Astrocyte (in vitro differentiated cells and primary cell): Measurements from ENCODE around the gene SCYL3. TPM values are rescaled to one million over a fixed set of nuclear protein-coding genes. Genes with fewer than 3 reads are reported as not detected.

ENCODE experiments used
- DNase-seq: peaks from one replicate; pipeline ENCODE4 v3.0.0-alpha.2; 2010; ENCODE audit warnings: low read depth
- FAIRE-seq: peaks from 2 replicates; lab custom pipeline; 2011; peaks lifted over from hg19 to GRCh38; lab: Jason Lieb, UNC
- H2AFZ ChIP-seq: 2 replicates; pipeline ENCODE4 v1.6.0; 2012; ENCODE audit warnings: low read depth, low read length, inconsistent platforms
- H3K27ac ChIP-seq: 2 replicates; pipeline ENCODE4 v1.5.1; 2011; ENCODE audit warnings: low read depth, low read length, inconsistent platforms
- H3K27me3 ChIP-seq: 2 replicates; pipeline ENCODE4 v1.6.0; 2011; ENCODE audit warnings: low read length, inconsistent platforms; ENCODE audit not compliant: insufficient read depth
- H3K36me3 ChIP-seq: 2 replicates; pipeline ENCODE4 v1.5.1; 2011; ENCODE audit warnings: low read length, inconsistent platforms; ENCODE audit not compliant: insufficient read depth
- H3K4me1 ChIP-seq: 2 replicates; pipeline ENCODE4 v1.5.1; 2011; ENCODE audit warnings: low read length, inconsistent platforms; ENCODE audit not compliant: insufficient read depth
- H3K4me2 ChIP-seq: 2 replicates; pipeline ENCODE4 v1.6.0; 2012; ENCODE audit warnings: low read length, inconsistent platforms
- H3K4me3 ChIP-seq: 2 replicates; pipeline ENCODE4 v1.5.1; 2011; ENCODE audit warnings: low read depth, mild to moderate bottlenecking, low read length, inconsistent platforms; ENCODE audit not compliant: insufficient read depth
- H3K79me2 ChIP-seq: 2 replicates; pipeline ENCODE4 v1.6.0; 2012; ENCODE audit warnings: mild to moderate bottlenecking, low read length, inconsistent platforms; ENCODE audit not compliant: insufficient read depth
- H3K9ac ChIP-seq: 2 replicates; pipeline ENCODE4 v1.6.0; 2012; ENCODE audit warnings: mild to moderate bottlenecking, low read length, inconsistent platforms
- H3K9me3 ChIP-seq: 2 replicates; pipeline ENCODE4 v1.5.1; 2012; ENCODE audit warnings: low read depth, mild to moderate bottlenecking, low read length, inconsistent platforms; ENCODE audit not compliant: insufficient read depth
- H4K20me1 ChIP-seq: 2 replicates; pipeline ENCODE4 v1.6.0; 2012; ENCODE audit warnings: low read length, inconsistent platforms; ENCODE audit not compliant: insufficient read depth
- H3K27ac Mint-ChIP-seq: one replicate; pipeline ENCODE4 v1.8.0; 2021; ENCODE audit warnings: mild to moderate bottlenecking, mixed read lengths; ENCODE audit not compliant: unreplicated experiment
- H3K27me3 Mint-ChIP-seq: one replicate; pipeline ENCODE4 v1.8.0; 2021; ENCODE audit warnings: low read depth, mixed read lengths; ENCODE audit not compliant: unreplicated experiment
- H3K36me3 Mint-ChIP-seq: one replicate; pipeline ENCODE4 v1.8.0; 2021; ENCODE audit warnings: low read depth, mixed read lengths; ENCODE audit not compliant: unreplicated experiment
- H3K4me1 Mint-ChIP-seq: one replicate; pipeline ENCODE4 v1.8.0; 2021; ENCODE audit warnings: low read depth, mixed read lengths; ENCODE audit not compliant: unreplicated experiment
- H3K4me3 Mint-ChIP-seq: one replicate; pipeline ENCODE4 v1.8.0; 2021; ENCODE audit warnings: mild to moderate bottlenecking, moderate library complexity, mixed read lengths; ENCODE audit not compliant: unreplicated experiment
- H3K9me3 Mint-ChIP-seq: one replicate; pipeline ENCODE4 v1.8.0; 2021; ENCODE audit warnings: mild to moderate bottlenecking, mixed read lengths; ENCODE audit not compliant: unreplicated experiment
- EZH2 ChIP-seq: IDR thresholded peaks from 2 replicates; pipeline ENCODE4 v1.6.1; 2012; ENCODE audit warnings: mild to moderate bottlenecking, low read length, inconsistent platforms; ENCODE audit not compliant: insufficient read depth
- total RNA-seq: library from RNA; stranded (reverse); gene quantifications from 2 replicates; pipeline ENCODE4 v1.2.1, GENCODE V29; 2021
- TF ChIP-seq, protein P1 (sequence below): IDR thresholded peaks from 2 replicates; pipeline ENCODE4 v1.5.1; 2011; ENCODE audit warnings: low read depth, mild to moderate bottlenecking, inconsistent platforms, low read length, moderate library complexity; ENCODE audit not compliant: insufficient read depth

SCYL3 gene
- total RNA-seq, 1 donor from 2014 or later, result 6.2 TPM

DNA sequence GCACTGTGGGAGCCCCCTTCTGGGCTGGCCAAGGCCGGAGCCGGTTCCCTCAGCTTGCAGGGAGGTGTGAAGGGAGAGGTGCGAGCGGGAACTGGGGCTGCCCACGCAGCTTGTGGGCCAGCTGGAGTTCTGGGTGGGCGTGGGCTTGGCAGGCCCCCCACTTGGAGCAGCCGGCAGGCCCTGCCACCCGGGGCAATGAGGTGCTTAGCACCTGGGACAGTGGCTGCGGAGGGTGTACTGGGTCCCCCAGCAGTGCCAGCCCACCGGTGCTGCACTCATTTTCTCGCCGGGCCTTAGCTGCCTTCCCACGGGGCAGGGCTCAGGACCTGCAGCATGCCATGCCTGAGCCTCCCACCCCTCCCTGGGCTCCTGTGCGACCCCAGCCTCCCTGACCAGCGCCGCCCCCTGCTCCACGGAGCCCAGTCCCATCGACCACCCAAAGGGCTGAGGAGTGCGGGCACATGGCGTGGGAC, 11.6 kb downstream of the SCYL3 start:
- DNase-seq (no peak), FAIRE-seq (no peak)
- Histone ChIP-seq H4K20me1 (peaks cover 8% of the 10 kb centered on the region), H3K4me2 (no peak overlapping the region), H3K9me3 (no peaks in the 10 kb centered on the region), H3K4me1 (no peaks in the 10 kb centered on the region), H2AFZ (no peak overlapping the region), H3K27ac (no peak overlapping the region), H3K4me3 (no peak overlapping the region), H3K79me2 (no peaks in the 10 kb centered on the region), H3K27me3 (no peaks in the 10 kb centered on the region), H3K36me3 (peaks cover 2% of the 10 kb centered on the region), H3K9ac (no peak overlapping the region)
- Mint-ChIP-seq H3K27ac (no peak overlapping the region), H3K4me3 (no peak overlapping the region), H3K27me3 (no peaks in the 10 kb centered on the region), H3K4me1 (peaks cover 9% of the 10 kb centered on the region), H3K36me3 (peaks cover 15% of the 10 kb centered on the region), H3K9me3 (no peaks in the 10 kb centered on the region)
- TF ChIP-seq, protein P1, sequence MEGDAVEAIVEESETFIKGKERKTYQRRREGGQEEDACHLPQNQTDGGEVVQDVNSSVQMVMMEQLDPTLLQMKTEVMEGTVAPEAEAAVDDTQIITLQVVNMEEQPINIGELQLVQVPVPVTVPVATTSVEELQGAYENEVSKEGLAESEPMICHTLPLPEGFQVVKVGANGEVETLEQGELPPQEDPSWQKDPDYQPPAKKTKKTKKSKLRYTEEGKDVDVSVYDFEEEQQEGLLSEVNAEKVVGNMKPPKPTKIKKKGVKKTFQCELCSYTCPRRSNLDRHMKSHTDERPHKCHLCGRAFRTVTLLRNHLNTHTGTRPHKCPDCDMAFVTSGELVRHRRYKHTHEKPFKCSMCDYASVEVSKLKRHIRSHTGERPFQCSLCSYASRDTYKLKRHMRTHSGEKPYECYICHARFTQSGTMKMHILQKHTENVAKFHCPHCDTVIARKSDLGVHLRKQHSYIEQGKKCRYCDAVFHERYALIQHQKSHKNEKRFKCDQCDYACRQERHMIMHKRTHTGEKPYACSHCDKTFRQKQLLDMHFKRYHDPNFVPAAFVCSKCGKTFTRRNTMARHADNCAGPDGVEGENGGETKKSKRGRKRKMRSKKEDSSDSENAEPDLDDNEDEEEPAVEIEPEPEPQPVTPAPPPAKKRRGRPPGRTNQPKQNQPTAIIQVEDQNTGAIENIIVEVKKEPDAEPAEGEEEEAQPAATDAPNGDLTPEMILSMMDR, result no peak
- TF ChIP-seq EZH2, result no peak

GRCh38 chr1:169879034-169879840, 14.5 kb downstream of the SCYL3 start:
- Histone ChIP-seq H3K36me3 (peaks cover 10% of the 10 kb centered on the region), H3K4me3 (no peak overlapping the region), H4K20me1 (peaks cover 8% of the 10 kb centered on the region), H3K9me3 (no peaks in the 10 kb centered on the region), H3K4me1 (peaks cover 3% of the 10 kb centered on the region), H3K4me2 (no peak overlapping the region), H3K27ac (no peak overlapping the region), H3K9ac (no peak overlapping the region), H3K79me2 (no peaks in the 10 kb centered on the region), H2AFZ (no peak overlapping the region), H3K27me3 (no peaks in the 10 kb centered on the region)
- Mint-ChIP-seq H3K27me3 (no peaks in the 10 kb centered on the region), H3K4me1 (peaks cover 7% of the 10 kb centered on the region), H3K4me3 (no peak overlapping the region), H3K36me3 (peaks cover 18% of the 10 kb centered on the region), H3K9me3 (no peaks in the 10 kb centered on the region), H3K27ac (no peak overlapping the region)
- DNase-seq (peak; percentile 16), FAIRE-seq (no peak)
- no peak for TF ChIP-seq EZH2
- TF ChIP-seq, protein P1, result no peak

DNA sequence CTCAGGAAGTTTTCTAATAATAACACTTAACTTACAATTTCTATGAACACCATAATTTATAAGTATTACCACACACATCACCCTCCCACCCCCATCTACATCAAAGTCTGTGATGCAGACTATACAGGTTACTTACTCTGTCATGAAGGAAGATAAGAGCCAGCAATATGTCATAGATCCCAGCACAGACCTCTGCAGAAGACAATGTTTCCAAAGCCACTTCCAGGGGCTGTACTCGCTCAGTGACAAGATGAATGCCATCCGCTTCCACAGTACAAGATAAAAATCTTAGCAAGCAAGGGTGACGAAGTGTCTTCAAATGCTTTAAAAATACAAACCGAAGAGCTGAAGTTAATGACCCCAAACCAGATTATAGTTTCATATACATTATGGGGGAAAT, 15.2 kb downstream of the SCYL3 start:
- no peaks in the 10 kb centered on the region for H3K9me3 Mint-ChIP-seq
- H3K4me1 ChIP-seq, result peaks cover 9% of the 10 kb centered on the region
- no peak overlapping the region for H3K27ac ChIP-seq
- H3K27ac Mint-ChIP-seq, result no peak overlapping the region
- H3K27me3 ChIP-seq, result no peaks in the 10 kb centered on the region
- H3K4me3 ChIP-seq, result no peak overlapping the region
- no peaks in the 10 kb centered on the region for H3K79me2 ChIP-seq
- no peaks in the 10 kb centered on the region for H3K9me3 ChIP-seq
- no peaks in the 10 kb centered on the region for H3K27me3 Mint-ChIP-seq
- H4K20me1 ChIP-seq, result peaks cover 8% of the 10 kb centered on the region
- peaks cover 10% of the 10 kb centered on the region for H3K36me3 ChIP-seq
- no peak overlapping the region for H2AFZ ChIP-seq
- peaks cover 19% of the 10 kb centered on the region for H3K36me3 Mint-ChIP-seq
- H3K4me2 ChIP-seq, result no peak overlapping the region
- no peak for FAIRE-seq
- TF ChIP-seq, protein P1, result no peak
- no peak for TF ChIP-seq EZH2
- H3K4me1 Mint-ChIP-seq, result peaks cover 14% of the 10 kb centered on the region
- H3K9ac ChIP-seq, result no peak overlapping the region
- DNase-seq, result no peak
- no peak overlapping the region for H3K4me3 Mint-ChIP-seq
